ENCODE measurements around the gene EIF2B5.
A peak's percentile ranks its signal among the peaks of the same experiment; 100 is the strongest.

EIF2B5 gene

GRCh38 chr3:184177767-184178306 lies 42.7 kb downstream of the EIF2B5 start:
- H4K20me1 ChIP-seq (ENCODE audit: insufficient read depth, low read length, poor library complexity, severe bottlenecking) = peaks cover 6% of the 10 kb centered on the region
- H3K79me2 ChIP-seq (ENCODE audit: insufficient read depth, low read length) = peaks cover 45% of the 10 kb centered on the region
- H3F3A ChIP-seq (ENCODE audit: low read depth) = no peaks in the 10 kb centered on the region
- no peak overlapping the region for H3K9ac ChIP-seq (ENCODE audit: low read depth, low read length, poor library complexity, severe bottlenecking)
- TF ChIP-seq CTCF (conservative IDR thresholded peaks at IDR 0.05; ENCODE audit: low read length) = no peak
- TF ChIP-seq EZH2phosphoT487 (IDR thresholded peaks at IDR 0.05; ENCODE audit: borderline replicate concordance) = no peak
- H3K4me3 ChIP-seq (ENCODE audit: low read length, poor library complexity, severe bottlenecking) = no peak overlapping the region
- H3K27me3 ChIP-seq (ENCODE audit: insufficient read depth, low read length, poor library complexity, severe bottlenecking) = no peaks in the 10 kb centered on the region
- peaks cover 25% of the 10 kb centered on the region for H3K4me1 ChIP-seq (ENCODE audit: insufficient read depth, low read length, poor library complexity, severe bottlenecking)
- H3K36me3 ChIP-seq (ENCODE audit: insufficient read depth, low read length) = peaks cover 48% of the 10 kb centered on the region; the same call in 1 of the 2 replicates
- no peaks in the 10 kb centered on the region for H3K9me3 ChIP-seq (ENCODE audit: insufficient read depth, low read depth, low read length)
- no peak overlapping the region for H2AFZ ChIP-seq (ENCODE audit: low read length)
- peak overlapping the region; percentile 93 for H3K4me2 ChIP-seq (ENCODE audit: low read depth, low read length, poor library complexity, severe bottlenecking)
- H3K9me2 ChIP-seq (replicated peaks; ENCODE audit: low read depth, low read length) = no peaks in the 10 kb centered on the region

GRCh38 chr3:184178521-184179138 lies 43.5 kb downstream of the EIF2B5 start:
- Histone ChIP-seq H3K36me3 (ENCODE audit: insufficient read depth, low read length) (peaks cover 56% of the 10 kb centered on the region; the same call in 1 of the 2 replicates), H2AFZ (ENCODE audit: low read length) (no peak overlapping the region), H3K4me1 (ENCODE audit: insufficient read depth, low read length, poor library complexity, severe bottlenecking) (peaks cover 25% of the 10 kb centered on the region), H3F3A (ENCODE audit: low read depth) (no peaks in the 10 kb centered on the region), H3K4me2 (ENCODE audit: low read depth, low read length, poor library complexity, severe bottlenecking) (peak overlapping the region; percentile 93), H4K20me1 (ENCODE audit: insufficient read depth, low read length, poor library complexity, severe bottlenecking) (peaks cover 6% of the 10 kb centered on the region), H3K9me3 (ENCODE audit: insufficient read depth, low read depth, low read length) (no peaks in the 10 kb centered on the region), H3K9ac (ENCODE audit: low read depth, low read length, poor library complexity, severe bottlenecking) (no peak overlapping the region), H3K27me3 (ENCODE audit: insufficient read depth, low read length, poor library complexity, severe bottlenecking) (no peaks in the 10 kb centered on the region), H3K9me2 (replicated peaks; ENCODE audit: low read depth, low read length) (no peaks in the 10 kb centered on the region), H3K4me3 (ENCODE audit: low read length, poor library complexity, severe bottlenecking) (no peak overlapping the region), H3K79me2 (ENCODE audit: insufficient read depth, low read length) (peaks cover 45% of the 10 kb centered on the region)
- no peak for TF ChIP-seq CTCF (conservative IDR thresholded peaks at IDR 0.05; ENCODE audit: low read length)

GRCh38 chr3:184180165-184180564 lies 45.0 kb downstream of the EIF2B5 start:
- H4K20me1 ChIP-seq (ENCODE audit: insufficient read depth, low read length, poor library complexity, severe bottlenecking) = peaks cover 6% of the 10 kb centered on the region
- H3K9me3 ChIP-seq (ENCODE audit: insufficient read depth, low read depth, low read length) = no peaks in the 10 kb centered on the region
- H2AFZ ChIP-seq (ENCODE audit: low read length) = no peak overlapping the region
- H3K36me3 ChIP-seq (ENCODE audit: insufficient read depth, low read length) = peaks cover 59% of the 10 kb centered on the region; the same call in 1 of the 2 replicates
- H3K9ac ChIP-seq (ENCODE audit: low read depth, low read length, poor library complexity, severe bottlenecking) = no peak overlapping the region
- H3K4me2 ChIP-seq (ENCODE audit: low read depth, low read length, poor library complexity, severe bottlenecking) = no peak overlapping the region
- no peaks in the 10 kb centered on the region for H3K9me2 ChIP-seq (replicated peaks; ENCODE audit: low read depth, low read length)
- H3K79me2 ChIP-seq (ENCODE audit: insufficient read depth, low read length) = peaks cover 41% of the 10 kb centered on the region
- peaks cover 23% of the 10 kb centered on the region for H3K4me1 ChIP-seq (ENCODE audit: insufficient read depth, low read length, poor library complexity, severe bottlenecking)
- H3F3A ChIP-seq (ENCODE audit: low read depth) = no peaks in the 10 kb centered on the region
- H3K27me3 ChIP-seq (ENCODE audit: insufficient read depth, low read length, poor library complexity, severe bottlenecking) = no peaks in the 10 kb centered on the region
- H3K4me3 ChIP-seq (ENCODE audit: low read length, poor library complexity, severe bottlenecking) = no peak overlapping the region
- no peak for TF ChIP-seq CTCF (conservative IDR thresholded peaks at IDR 0.05; ENCODE audit: low read length)
- TF ChIP-seq EZH2phosphoT487 (IDR thresholded peaks at IDR 0.05; ENCODE audit: borderline replicate concordance) = no peak

Data from Loucy (cell line).